H7 (cell line): ENCODE data around the gene MOSPD2. TPM values are rescaled to one million over a fixed set of nuclear protein-coding genes. Genes with fewer than 3 reads are reported as not detected.

Source experiments
- DNase-seq: peaks from one replicate; pipeline ENCODE4 v3.0.0; 2012
- H3K27me3 ChIP-seq: 2 replicates; pipeline ENCODE4 v1.6.0; 2011; ENCODE audit warnings: mild to moderate bottlenecking, low read length; ENCODE audit not compliant: control insufficient read depth, insufficient read depth
- H3K36me3 ChIP-seq: replicated peaks from 2 replicates; pipeline ENCODE4 v1.5.1; 2011; ENCODE audit warnings: low read length; ENCODE audit not compliant: control insufficient read depth, insufficient read depth
- H3K4me3 ChIP-seq: 2 replicates; pipeline ENCODE4 v1.5.1; 2011; ENCODE audit warnings: low read depth, mild to moderate bottlenecking, control low read depth, low read length, moderate library complexity; ENCODE audit not compliant: insufficient read depth
- total RNA-seq: library from RNA; depleted of rRNA; stranded (reverse); fragments of >200 nt; shearing (Covaris generic); gene quantifications from 2 replicates; pipeline ENCODE4 v1.2.3, GENCODE V29; 2014

Gene MOSPD2
- total RNA-seq, 1 experiment from 2014 or later, result 16.2 TPM

DNA sequence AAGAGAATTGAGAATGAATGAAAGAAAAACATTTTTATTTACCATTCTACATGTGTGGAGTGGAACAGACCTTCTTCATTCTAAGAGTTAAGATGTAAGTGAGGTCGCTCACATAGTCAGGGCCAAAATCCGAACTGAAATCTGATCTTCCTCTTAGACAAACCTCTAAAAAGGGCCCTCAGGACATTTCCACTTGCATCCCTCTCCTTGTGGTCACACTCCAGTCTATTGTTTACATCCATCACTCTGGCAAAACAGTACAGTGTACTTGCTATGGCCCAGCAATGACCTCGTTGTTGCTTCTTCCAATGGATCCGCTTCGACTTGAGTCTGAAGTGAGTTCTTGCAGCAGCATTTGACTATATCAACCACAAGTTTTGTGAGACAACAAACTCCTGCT is 54.2 kb downstream of the MOSPD2 start:
- Histone ChIP-seq H3K36me3 (no peaks in the 10 kb centered on the region), H3K4me3 (no peak overlapping the region), H3K27me3 (no peaks in the 10 kb centered on the region)
- no peak for DNase-seq

DNA sequence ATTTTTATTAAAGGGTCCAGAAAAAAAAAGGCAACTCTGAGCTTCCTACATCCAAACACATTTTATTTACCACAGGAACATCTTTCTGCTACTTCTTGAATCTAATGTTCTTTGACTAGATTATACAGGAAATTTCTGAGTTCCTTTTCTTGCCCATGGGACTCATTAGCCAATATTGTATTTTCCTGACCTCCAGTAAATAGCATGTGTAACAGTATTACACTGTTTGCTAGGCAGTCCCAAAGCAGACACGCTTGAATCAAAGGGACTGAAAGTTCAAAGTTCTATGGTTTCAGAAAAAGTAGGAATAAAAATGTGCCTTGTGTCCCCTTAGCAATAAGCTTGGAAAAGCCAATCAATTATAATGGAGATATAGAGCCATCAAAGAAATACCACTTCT is 57.4 kb downstream of the MOSPD2 start:
- H3K27me3 ChIP-seq, result no peaks in the 10 kb centered on the region
- no peak for DNase-seq
- H3K36me3 ChIP-seq, result no peaks in the 10 kb centered on the region
- H3K4me3 ChIP-seq, result no peak overlapping the region

DNA sequence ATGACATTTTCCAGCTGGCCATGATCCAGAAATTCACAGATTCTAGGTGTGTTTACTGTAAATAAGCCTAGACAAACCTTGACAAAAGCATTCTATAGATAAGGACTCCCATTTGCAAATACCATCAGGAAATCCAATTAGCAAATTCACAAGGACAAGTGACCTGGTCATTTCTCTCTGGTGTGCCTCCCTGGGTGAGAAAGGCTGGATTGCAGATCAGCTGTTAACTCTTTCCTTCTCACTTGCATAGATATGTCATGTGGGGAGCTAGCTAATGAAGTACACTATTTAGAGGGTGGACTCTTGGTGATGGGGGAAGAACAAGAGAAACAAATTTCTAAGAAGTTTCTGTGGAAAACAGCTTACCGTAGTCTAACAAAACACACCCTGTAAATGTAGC is 58.9 kb downstream of the MOSPD2 start:
- H3K27me3 ChIP-seq, result no peaks in the 10 kb centered on the region
- no peak for DNase-seq
- H3K36me3 ChIP-seq, result no peaks in the 10 kb centered on the region
- no peak overlapping the region for H3K4me3 ChIP-seq

DNA sequence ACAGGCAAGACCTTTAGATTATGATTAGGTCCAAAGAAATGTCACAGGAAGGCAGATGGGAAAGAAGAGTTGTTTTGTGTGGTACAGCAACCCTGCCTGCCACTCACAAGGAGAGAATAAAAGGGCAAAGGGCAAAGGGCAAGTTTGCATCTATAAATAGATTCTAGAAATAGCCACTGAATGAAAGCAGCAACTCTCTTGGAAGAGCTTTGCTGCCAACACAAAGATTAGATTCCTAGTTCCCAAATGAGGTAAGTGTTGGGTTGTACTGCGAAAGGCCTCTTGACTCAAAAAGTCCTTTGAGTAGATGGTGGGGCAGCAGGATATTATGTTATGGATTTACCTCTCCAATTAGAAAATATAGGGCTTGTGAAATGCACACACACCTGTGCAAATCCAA is 61.2 kb downstream of the MOSPD2 start:
- no peak for DNase-seq
- Histone ChIP-seq H3K36me3 (no peaks in the 10 kb centered on the region), H3K4me3 (no peak overlapping the region), H3K27me3 (no peaks in the 10 kb centered on the region)

DNA sequence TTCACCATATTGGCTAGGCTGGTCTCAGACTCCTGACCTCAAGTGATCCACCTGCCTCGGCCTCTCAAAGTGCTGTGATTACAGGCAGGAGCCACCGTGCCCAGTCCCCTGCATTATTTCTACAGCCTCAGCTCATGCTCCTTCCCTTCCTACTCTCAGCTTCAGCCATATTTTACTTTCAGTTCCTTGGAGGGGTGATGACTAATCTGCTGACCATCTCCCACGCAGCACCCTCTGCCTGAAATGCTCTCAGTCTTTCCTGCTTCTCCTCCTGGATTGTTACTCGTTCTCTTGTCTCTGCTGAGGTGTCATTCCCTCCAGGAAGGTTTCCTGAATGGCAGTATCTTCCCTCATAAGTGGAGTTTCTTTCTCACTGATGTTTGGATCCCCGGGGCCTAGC is 63.3 kb downstream of the MOSPD2 start:
- Histone ChIP-seq H3K36me3 (no peaks in the 10 kb centered on the region), H3K4me3 (no peak overlapping the region), H3K27me3 (no peaks in the 10 kb centered on the region)
- DNase-seq, result no peak

DNA sequence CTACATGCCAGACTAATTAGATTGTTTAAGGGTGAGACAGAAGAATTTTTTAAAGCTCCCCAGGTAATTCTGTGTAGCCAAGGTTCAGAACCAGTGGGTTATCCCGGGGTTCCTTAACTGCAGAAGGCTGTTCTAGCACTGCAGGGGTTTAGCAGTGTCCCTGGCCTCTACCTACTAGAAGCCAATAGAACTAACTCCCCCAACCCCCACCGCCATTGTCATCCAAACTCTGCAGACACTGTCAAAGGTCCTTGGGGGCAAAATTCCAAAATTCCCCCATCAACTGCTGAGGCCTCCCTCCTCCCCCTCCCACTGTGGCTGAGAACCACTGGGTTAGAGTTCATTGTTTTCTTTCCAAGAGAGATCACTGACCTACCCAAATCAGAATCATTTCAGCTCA is 66.4 kb downstream of the MOSPD2 start:
- H3K36me3 ChIP-seq, result no peaks in the 10 kb centered on the region
- no peaks in the 10 kb centered on the region for H3K27me3 ChIP-seq
- H3K4me3 ChIP-seq, result no peak overlapping the region
- DNase-seq, result peak; percentile 5

DNA sequence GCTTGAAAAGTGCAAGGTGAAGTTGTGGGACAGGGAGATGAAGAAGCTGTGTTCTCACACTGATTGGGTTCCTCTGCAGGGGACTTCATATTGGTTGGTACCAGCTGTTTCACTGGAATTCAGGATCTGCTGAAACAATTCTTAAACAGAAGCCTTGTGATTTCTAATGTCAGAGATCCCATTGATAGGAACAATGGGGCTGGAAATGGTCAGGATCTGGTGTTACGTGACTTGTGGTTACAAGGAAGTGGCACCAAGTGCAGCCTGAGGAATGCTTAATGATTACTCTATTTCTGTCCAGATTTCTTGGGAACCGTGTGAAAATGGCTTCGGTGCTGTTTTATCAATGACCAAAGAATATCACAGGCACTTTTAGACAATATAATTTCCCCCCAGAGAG is 68.1 kb downstream of the MOSPD2 start:
- no peak for DNase-seq
- no peaks in the 10 kb centered on the region for H3K36me3 ChIP-seq
- H3K27me3 ChIP-seq, result no peaks in the 10 kb centered on the region
- H3K4me3 ChIP-seq, result no peak overlapping the region

DNA sequence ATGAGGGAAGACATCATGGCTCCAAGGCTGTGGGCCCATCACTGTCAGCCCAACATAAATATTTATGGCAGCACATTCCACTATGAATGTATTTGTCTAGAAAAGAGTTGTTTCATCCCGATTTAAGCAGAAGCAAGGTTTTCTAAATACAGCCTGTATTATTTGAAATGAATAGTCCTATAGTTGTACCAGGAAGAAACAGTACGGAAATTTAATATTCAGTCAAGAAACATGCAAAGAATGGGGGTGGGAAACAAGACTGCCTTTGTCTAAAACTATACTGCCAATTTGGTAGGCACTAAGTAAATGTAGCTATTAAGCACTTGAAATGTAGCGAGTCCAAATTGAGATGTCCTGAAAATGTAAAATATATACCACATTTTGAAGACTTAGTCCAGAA is 69.1 kb downstream of the MOSPD2 start:
- H3K36me3 ChIP-seq, result no peaks in the 10 kb centered on the region

DNA sequence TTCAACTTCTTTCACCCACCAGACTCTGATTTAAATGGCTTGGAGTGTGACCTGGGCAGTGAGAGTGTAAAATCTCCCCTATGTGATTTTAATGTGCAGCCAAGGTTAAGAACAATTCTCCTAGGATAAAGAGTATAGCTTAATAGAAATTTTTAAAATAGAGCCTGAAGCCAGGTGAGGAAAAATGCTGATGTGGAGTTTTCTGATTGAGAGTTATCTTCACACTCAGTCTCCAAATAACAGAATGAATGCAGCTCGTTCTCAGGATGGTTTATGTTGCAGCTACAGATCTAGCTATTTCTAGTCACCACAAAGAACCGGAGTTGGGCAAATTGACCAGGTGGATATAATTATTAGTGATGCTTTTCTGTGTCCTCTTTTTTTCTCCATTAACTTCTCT is 70.7 kb downstream of the MOSPD2 start:
- no peak overlapping the region for H3K4me3 ChIP-seq
- no peaks in the 10 kb centered on the region for H3K27me3 ChIP-seq
- no peak for DNase-seq
- no peaks in the 10 kb centered on the region for H3K36me3 ChIP-seq

More for the DNA sequence above, 69.1 kb downstream of the MOSPD2 start:
- no peak for DNase-seq
- Histone ChIP-seq H3K27me3 (no peaks in the 10 kb centered on the region), H3K4me3 (no peak overlapping the region)

DNA sequence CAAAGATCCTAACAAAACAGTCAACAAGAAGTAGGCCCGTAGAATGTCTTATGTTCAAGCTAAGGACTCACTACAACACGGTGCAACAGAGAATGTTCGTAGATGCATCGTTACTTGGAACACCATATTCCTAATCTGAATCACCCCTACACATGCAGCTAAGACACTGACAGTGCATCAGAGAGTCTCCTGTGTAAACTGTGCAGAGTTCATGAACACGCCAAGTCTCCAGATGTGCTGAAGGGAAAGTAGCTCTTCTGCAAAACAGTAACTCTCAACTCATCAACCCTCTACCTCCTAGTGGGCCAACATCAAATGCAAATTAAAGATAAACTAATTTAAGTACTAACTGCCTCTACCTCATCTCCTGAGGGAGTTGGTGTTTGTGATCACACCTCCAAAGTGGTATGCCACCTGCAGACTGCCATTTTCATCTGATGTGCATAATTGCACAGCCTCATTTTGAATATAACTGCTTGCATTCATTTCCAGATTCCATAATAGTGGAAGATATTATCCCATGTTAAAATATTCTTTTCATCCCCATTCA is 73.5 kb downstream of the MOSPD2 start:
- Histone ChIP-seq H3K27me3 (no peaks in the 10 kb centered on the region), H3K4me3 (no peak overlapping the region)
- DNase-seq, result no peak

DNA sequence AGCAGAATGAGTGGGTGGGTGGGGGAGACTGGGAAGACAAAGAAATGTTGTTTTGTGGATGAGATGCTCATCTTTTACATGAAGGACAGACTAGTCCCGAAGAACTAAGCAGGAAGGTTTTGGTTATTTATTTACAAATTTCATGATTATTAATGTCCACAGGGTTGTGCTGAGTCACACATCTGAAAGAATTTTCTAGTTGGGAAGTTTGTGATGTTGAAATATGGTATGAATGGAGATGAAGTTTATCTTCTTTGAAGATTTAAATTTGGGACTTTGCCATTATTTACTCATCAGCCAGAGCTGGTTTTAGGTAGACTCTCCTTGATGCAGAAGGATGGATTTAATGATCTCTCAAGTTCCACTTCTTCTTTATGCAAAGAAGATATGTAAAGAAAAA is 75.5 kb downstream of the MOSPD2 start:
- H3K4me3 ChIP-seq, result no peak overlapping the region
- DNase-seq, result no peak
- H3K27me3 ChIP-seq, result no peaks in the 10 kb centered on the region
- no peaks in the 10 kb centered on the region for H3K36me3 ChIP-seq

More for the DNA sequence above, 73.5 kb downstream of the MOSPD2 start:
- no peaks in the 10 kb centered on the region for H3K36me3 ChIP-seq

DNA sequence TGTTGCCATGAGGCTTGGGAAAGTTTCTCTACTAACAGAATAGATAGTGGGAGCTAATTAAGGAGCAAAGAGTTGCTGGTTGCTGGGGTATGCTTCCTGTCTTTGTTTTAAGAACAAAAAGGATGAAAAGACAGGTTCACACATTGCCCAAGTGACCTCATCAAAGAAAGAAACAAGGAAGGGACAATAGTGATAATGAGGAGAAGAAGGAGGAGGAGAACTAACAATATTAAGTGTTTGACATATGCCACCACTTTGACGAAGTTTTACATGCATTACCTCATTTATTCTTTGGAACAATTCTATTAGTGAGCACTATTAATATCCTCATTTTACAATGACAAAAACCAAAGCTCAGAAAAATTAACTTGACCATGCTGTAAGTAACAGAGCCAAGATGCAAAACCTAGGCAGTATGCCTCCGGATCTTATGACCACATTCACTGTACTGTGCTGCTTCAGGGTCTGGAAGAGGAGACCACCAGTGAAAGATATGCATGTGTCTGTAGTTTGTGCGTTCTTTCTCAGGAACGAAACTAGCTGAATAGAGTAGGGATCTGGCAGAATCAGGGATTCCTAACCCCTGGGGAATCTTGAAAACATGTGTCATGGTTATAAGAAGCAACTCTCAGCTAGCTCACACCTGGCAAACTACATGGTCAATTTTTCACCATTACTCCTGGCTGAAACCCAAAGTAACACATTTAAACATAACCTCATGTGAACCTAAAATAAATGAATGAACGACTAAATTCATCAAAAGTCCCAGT is 83.8 kb downstream of the MOSPD2 start:
- Histone ChIP-seq H3K4me3 (no peak overlapping the region), H3K27me3 (no peaks in the 10 kb centered on the region), H3K36me3 (no peaks in the 10 kb centered on the region)
- DNase-seq, result no peak

DNA sequence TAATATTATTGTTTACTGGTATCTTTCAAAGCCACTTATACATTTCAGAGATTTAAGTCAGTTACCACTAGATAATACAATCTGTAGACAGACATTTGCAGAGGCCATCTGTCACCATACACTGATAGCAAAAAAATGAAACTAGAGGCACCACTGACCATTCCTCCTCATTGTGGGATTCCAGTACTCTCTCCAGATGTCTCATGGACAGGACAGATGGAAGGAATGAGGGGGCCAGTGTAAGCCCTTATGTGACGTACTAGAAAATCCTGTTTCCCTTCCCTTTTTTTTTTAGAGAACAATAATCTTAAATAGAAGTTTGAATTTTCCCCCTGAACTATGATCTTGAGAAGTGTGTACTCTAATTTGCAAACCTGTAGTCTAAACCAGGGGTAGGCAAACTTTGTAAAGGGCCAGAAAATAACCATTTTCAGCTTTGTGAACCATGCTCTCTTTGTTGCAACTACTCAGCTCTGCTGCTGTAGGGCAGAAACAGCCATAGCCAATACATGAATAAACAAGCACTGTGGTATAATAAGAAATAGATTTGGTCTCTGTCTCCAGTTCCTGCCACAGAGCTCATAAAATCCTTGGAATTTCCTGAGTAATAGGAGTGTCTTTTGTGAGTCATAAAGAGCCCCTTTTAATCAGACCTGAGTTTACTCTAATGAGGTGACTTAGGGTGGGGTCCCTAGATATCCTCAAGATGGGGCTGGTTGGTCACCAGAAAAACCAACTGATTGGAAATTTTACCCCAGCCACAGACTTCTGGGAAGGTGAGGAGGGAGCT is 90.4 kb downstream of the MOSPD2 start:
- Histone ChIP-seq H3K4me3 (no peak overlapping the region), H3K27me3 (no peaks in the 10 kb centered on the region), H3K36me3 (no peaks in the 10 kb centered on the region)
- no peak for DNase-seq

DNA sequence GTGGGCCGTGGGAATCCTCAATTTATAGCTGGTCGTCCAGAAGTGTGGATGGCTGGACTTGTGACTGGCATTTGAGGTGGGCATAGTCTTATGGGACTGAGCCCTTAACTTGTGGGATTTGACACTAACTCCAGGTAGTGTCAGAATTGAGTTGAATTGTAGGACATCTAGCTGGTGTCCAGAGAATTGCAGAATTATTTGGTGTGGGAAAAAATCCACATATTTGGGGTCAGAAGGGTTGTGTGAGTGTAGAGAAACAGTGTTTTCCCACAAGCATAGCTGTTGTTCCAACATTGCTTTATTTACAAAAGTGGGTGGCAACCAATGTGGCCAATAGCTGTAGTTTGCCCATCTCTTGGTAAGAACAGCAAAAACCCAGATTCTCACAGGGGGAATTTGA is 91.3 kb downstream of the MOSPD2 start:
- Histone ChIP-seq H3K27me3 (no peaks in the 10 kb centered on the region), H3K36me3 (no peaks in the 10 kb centered on the region), H3K4me3 (no peak overlapping the region)
- DNase-seq, result no peak
